ENCODE data around the gene GOLGA8B. TPM values are rescaled to one million over a fixed set of nuclear protein-coding genes. Genes with fewer than 3 reads are reported as not detected.

GOLGA8B gene
- total RNA-seq, 1 experiment from 2014 or later = 42.1 TPM

GRCh38 chr15:34618073-34618472 is 34.6 kb upstream of the GOLGA8B start:
- H3K56ac ChIP-seq (ENCODE audit: insufficient read length, low read depth, low read length) = no peak overlapping the region
- no peak overlapping the region for H3K23ac ChIP-seq (ENCODE audit: insufficient read length, low read depth, low read length)
- H3K9me3 Mint-ChIP-seq = no peaks in the 10 kb centered on the region
- no peak overlapping the region for H4K5ac ChIP-seq (ENCODE audit: insufficient read length, low read depth, low read length)
- H3K4me2 ChIP-seq (ENCODE audit: insufficient read depth, insufficient read length, low read length) = no peak overlapping the region
- TF ChIP-seq CTCF (conservative IDR thresholded peaks at IDR 0.05) = no peak
- H3K4ac ChIP-seq (ENCODE audit: low read depth, low read length) = no peak overlapping the region
- no peak overlapping the region for H3K27ac ChIP-seq (ENCODE audit: insufficient read length, low read depth, low read length)
- no peak overlapping the region for H3K14ac ChIP-seq (ENCODE audit: insufficient read depth, low read length)
- no peak overlapping the region for H4K8ac ChIP-seq (replicated peaks; ENCODE audit: insufficient read length, low read depth, low read length)
- no peaks in the 10 kb centered on the region for H3K4me1 Mint-ChIP-seq
- no CpG with 5 or more reads among the region's 2 CpGs for WGBS (ENCODE audit: extremely low coverage, insufficient read length, low lambda C conversion rate)
- no peaks in the 10 kb centered on the region for H3K36me3 Mint-ChIP-seq (ENCODE audit: insufficient read depth in 1 of 3, low read depth in 3 of 3)
- no peaks in the 10 kb centered on the region for H4K20me1 ChIP-seq (ENCODE audit: control insufficient read depth, insufficient read depth, insufficient read length)
- H3K23me2 ChIP-seq (ENCODE audit: insufficient read length, low read depth, low read length, poor library complexity, severe bottlenecking) = no peaks in the 10 kb centered on the region
- no peaks in the 10 kb centered on the region for H3K4me1 ChIP-seq (ENCODE audit: insufficient read depth, low read length)
- H3K9ac ChIP-seq (ENCODE audit: extremely low read depth, insufficient read length, low read length) = no peak overlapping the region
- no peaks in the 10 kb centered on the region for H3K9me3 ChIP-seq (ENCODE audit: control insufficient read depth, low read depth, low read length)
- H3K27ac Mint-ChIP-seq = no peak overlapping the region
- no peaks in the 10 kb centered on the region for H3K27me3 ChIP-seq (ENCODE audit: insufficient read depth, low read length)
- H3K4me3 Mint-ChIP-seq = no peak overlapping the region
- no peak overlapping the region for H3T11ph ChIP-seq (ENCODE audit: low read length)
- no peak for DNase-seq
- H3K79me1 ChIP-seq (ENCODE audit: insufficient read depth, low read depth, low read length, poor library complexity, severe bottlenecking) = no peaks in the 10 kb centered on the region
- H2BK5ac ChIP-seq (ENCODE audit: insufficient read length, low read length) = no peak overlapping the region
- H2BK12ac ChIP-seq (ENCODE audit: insufficient read length, low read depth, low read length) = no peak overlapping the region
- H2BK15ac ChIP-seq (ENCODE audit: low read depth, low read length) = no peak overlapping the region
- no peak overlapping the region for H2AK5ac ChIP-seq (ENCODE audit: insufficient read length, low read length)
- H2AFZ ChIP-seq (ENCODE audit: low read length) = no peak overlapping the region
- H2BK20ac ChIP-seq (ENCODE audit: low read depth, low read length, poor library complexity, severe bottlenecking) = no peak overlapping the region
- H3K18ac ChIP-seq (ENCODE audit: insufficient read length, low read depth, low read length) = no peak overlapping the region
- peaks cover 6% of the 10 kb centered on the region for H3K27me3 Mint-ChIP-seq (ENCODE audit: low read depth)
- H3K79me2 ChIP-seq (ENCODE audit: insufficient read depth, low read length) = no peaks in the 10 kb centered on the region
- H4K91ac ChIP-seq (ENCODE audit: insufficient read length, low read depth, low read length) = no peak overlapping the region
- H2BK120ac ChIP-seq (ENCODE audit: low read depth, low read length, poor library complexity, severe bottlenecking) = no peak overlapping the region
